GM21825 (cell line): ENCODE data around the gene MAPK8IP1.

Experiments
- ATAC-seq: cut with Tn5 transposase; IDR thresholded peaks from one replicate; pipeline ENCODE4 v1.9.1; 2021; ENCODE audit warnings: mild to moderate bottlenecking, moderate library complexity; ENCODE audit not compliant: unreplicated experiment

The MAPK8IP1 gene

GRCh38 chr11:45859661-45860140 lies 25.8 kb upstream of the MAPK8IP1 start:
- ATAC-seq = no peak

GRCh38 chr11:45860348-45860747 lies 25.1 kb upstream of the MAPK8IP1 start:
- no peak for ATAC-seq

- ATAC-seq = no peak
Measured at GRCh38 chr11:45860764-45861510, 24.5 kb upstream of the MAPK8IP1 start.

GRCh38 chr11:45864041-45864440 lies 21.4 kb upstream of the MAPK8IP1 start:
- ATAC-seq = no peak

- no peak for ATAC-seq
Measured at GRCh38 chr11:45869551-45869950, 15.9 kb upstream of the MAPK8IP1 start.

GRCh38 chr11:45870706-45871105 lies 14.7 kb upstream of the MAPK8IP1 start:
- ATAC-seq = no peak

DNA sequence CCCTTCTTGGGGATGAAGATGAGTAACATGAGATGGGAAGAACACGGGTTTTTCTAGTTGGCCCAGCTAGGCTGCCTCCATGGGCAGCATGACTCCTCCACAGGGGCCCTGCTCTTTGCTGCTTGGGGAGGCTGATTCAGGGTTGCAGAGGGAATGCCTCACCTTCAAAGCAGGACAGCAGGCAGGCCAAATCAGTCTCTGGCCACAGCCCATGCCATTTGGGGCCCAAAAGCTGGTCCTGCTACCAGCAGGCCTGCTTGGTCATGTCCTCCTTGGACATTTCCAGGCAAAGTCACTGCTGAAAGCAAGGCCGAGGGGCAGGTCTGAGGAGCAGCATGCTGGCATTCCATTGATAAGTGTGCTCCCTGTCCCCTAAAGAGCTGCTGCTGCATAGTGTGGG lies 13.8 kb upstream of the MAPK8IP1 start:
- ATAC-seq = no peak

DNA sequence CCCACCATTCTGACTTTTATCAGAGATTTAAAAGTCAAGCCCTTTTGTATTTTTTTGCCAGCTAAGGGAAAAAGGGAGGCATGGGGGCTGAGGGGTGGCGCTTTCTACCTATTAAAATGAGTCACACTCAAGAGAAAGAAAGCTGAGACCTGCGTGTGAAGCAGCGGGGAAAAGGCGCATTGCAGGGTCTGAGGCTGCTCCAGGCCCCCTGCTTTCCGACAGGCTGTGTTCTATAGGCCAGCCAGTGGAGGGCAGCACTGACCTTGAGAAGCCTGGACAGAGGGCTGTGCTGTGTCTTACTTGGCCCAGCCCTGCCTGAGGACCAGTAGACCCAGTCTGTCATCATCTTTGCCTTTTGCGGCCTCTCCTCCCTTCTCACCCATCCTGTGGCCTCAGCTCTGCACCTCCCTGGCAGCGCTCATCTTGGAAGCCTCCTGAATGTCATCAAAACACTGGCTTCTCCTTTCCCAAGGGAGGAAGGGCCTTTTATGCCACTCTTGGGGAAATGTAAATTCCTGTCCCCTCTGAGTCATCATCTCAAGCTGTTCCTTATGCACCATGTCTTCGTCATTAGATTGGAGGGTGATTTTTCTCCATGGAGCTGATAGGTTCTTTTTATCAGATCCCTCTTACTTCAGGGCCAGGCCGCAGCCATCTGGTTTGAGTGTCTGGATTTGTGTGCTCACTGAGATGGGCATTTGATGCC lies 12.6 kb upstream of the MAPK8IP1 start:
- ATAC-seq = no peak

DNA sequence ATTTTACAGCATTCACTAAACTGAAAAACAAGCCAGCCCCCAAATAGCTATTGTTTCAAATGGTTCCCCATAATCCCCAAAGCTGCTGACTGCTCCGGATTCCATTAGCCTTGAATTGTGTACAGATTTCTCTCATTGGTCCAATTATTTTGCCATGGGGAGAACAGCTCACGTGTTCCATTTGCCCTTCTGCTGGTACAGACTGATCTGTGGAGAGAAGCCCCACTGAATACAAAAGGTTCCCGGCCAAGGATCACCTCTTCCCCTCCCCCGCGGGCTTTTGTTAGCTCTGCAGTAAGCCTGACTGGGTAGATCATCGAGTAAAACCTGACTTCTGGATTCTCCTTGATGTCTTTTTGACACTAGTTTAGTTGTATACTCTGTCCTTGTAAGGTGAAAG lies 9.1 kb upstream of the MAPK8IP1 start:
- ATAC-seq = no peak

DNA sequence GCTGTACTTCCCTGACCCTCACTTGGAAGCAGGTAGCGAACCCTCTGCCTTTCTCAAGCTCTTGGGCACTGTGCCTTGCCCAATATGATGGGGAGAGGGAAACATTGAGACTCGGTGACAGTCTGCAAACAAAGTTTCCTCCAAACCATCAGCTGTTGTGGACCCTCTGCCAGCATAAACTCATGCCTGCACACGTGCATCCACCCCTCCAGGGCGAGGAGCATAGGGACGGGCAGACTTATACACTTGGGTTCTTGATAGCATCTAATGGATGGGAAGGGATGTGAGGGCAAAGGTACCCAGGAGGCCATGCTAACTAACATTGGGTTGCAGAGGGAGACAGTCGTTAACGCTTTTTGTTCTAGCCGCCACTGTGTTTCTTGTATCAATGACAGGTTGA lies 8.2 kb upstream of the MAPK8IP1 start:
- ATAC-seq = no peak

DNA sequence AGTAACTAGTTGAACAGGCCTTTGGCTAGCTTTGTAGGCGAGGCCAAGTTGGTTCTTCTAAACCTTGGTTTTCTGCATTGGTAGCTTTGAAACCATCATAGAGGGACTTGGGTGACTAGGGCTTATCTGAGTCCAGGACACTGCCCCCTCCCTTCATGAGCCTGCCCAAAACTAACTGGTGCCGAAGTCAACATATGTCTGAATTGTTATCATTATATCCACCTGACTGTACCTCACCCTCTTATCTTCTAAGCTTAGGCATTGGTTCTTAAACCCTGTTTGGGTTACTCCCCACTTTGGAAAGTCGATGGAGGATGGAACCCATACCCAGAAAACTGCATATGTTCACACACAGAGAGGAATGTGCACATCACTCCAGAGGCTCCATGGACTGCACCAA lies 7.6 kb upstream of the MAPK8IP1 start:
- no peak for ATAC-seq

DNA sequence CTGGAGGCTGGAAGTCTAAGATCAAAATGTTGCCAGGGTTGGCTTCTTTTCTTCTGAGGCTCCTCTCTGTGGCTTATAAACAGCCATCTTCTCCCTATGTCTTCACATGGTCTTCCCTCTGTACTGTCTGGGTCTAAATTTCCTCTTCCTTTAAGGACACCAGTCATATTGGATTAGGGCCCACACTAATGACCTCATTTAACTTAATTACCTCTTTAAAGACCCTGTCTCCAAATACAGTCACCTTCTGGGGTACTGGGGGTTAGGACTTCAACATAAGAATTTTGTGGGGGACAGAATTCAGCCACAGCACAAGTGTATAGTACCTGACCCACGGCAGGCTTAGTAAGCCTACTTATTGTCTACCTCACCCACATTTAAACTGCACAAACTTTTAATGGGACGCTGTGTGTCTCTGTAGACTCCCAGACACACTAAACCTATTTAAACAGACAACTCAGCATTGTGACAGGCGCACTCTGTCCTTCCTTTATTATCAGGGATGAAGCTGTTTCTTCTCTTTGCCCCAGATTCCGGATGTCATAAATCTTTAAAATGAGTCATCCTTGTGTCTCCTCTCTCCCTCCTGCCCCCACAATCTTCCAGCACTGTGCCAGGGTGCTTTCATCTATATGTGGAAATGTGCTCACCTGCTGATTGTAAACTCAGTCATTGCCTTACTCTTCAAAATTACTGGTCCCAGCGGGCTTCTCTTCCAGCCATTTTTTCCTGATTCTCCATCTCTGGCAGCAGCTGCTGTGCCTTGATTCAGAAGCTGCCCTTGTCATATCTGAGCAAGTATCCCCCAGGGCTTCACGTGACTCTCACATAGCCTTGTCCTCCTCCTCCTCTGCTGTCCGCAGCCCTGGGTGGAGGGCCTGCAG lies 5.4 kb upstream of the MAPK8IP1 start:
- ATAC-seq = no peak

GRCh38 chr11:45880772-45881570 lies 4.5 kb upstream of the MAPK8IP1 start:
- no peak for ATAC-seq

DNA sequence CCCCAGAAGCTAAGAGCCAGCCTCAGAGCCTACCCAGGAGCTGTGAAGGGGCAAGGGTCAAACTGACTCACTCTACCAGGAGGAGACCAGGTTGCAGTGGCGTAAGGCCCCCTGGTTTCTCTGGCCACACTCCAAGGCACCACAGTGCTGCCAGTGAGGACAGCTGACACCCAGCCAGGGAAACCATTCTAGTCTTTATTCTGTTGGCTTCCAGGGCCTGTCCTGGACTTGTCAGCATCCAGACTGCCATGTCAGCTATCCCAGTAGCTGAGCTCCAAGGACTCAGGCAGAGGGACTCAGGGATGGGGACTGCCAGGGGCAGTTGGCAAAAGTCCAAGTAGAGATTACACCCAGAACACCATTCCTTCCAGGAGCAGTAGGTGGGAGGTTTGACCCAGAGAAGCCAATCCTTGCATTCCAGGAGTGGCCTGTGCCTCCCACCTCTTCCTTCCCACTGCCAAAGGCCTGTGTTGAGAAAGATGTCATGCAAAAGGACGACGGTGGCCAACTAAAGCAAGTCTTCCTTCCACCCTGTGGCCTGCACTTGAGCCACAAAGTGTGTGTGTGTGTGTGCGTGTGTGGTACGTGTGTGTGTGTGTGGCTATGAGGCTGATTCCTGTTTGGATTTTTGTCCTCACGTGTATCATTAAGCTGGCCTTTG lies 3.6 kb upstream of the MAPK8IP1 start:
- ATAC-seq = no peak

- ATAC-seq = no peak
Measured at GRCh38 chr11:45884596-45885185, 760 bp upstream of the MAPK8IP1 start.

GRCh38 chr11:45885921-45886721 lies 670 bp downstream of the MAPK8IP1 start:
- no peak for ATAC-seq

GRCh38 chr11:45886816-45887520 lies 1.5 kb downstream of the MAPK8IP1 start:
- ATAC-seq = no peak

GRCh38 chr11:45887587-45887986 lies 2.1 kb downstream of the MAPK8IP1 start:
- ATAC-seq = no peak
